HEK293 (cell line): ENCODE data around the gene ABCA2.

Experiments used
- CTCF ChIA-PET: fragments of 350-600 bp; formaldehyde crosslinking; extraction: SDS; loops from one replicate; lab custom pipeline; 2021; ENCODE audit warnings: antibody characterized with exemption; lab: Yijun Ruan, JAX
- POLR2A ChIA-PET: fragments of 300-600 bp; formaldehyde crosslinking; extraction: SDS; loops from one replicate; lab custom pipeline; 2020; ENCODE audit warnings: antibody characterized with exemption, inconsistent platforms; lab: Yijun Ruan, JAX
- H3K27ac ChIP-seq: fragments of 200-500 bp; sonication (Bioruptor generic); 2 replicates; pipeline ENCODE4 v1.5.1; 2014; ENCODE audit warnings: low read depth, low read length, control low read depth, inconsistent platforms; ENCODE audit errors: extremely low read depth
- H3K36me3 ChIP-seq, 2 experiments: fragments of 200-500 bp in 1 of 2; sonication (Bioruptor generic) in 1 of 2; 1 replicate in 1 of 2; 2 replicates in 1 of 2; pipeline ENCODE4 v1.5.1; 2014 to 2017; ENCODE audit warnings: inconsistent platforms in 2 of 2, low read length in 2 of 2; ENCODE audit not compliant: control insufficient read depth in 2 of 2, insufficient read depth in 1 of 2
- H3K4me1 ChIP-seq: fragments of 200-500 bp; sonication (Bioruptor generic); 2 replicates; pipeline ENCODE4 v1.5.1; 2014; ENCODE audit warnings: mild to moderate bottlenecking, low read length, inconsistent platforms; ENCODE audit not compliant: control insufficient read depth, insufficient read depth
- H3K4me3 ChIP-seq: 2 replicates; pipeline ENCODE4 v1.5.1; 2011; ENCODE audit warnings: low read depth, mild to moderate bottlenecking, control low read depth, low read length, moderate library complexity
- H3K9me3 ChIP-seq: fragments of 200-500 bp; sonication (Bioruptor generic); 2 replicates; pipeline ENCODE4 v1.5.1; 2014; ENCODE audit warnings: low read depth, low read length, inconsistent platforms; ENCODE audit not compliant: control insufficient read depth, insufficient read depth
- EGR2 ChIP-seq: fragments of 450-650 bp; formaldehyde crosslinking; IDR thresholded peaks from 2 replicates; pipeline ENCODE4 v1.5.1; 2016; ENCODE audit warnings: low read depth, missing biosample characterization, missing genetic modification characterization
- MZF1 ChIP-seq: fragments of 450-650 bp; formaldehyde crosslinking; IDR thresholded peaks from 2 replicates; pipeline ENCODE4 v1.5.1; 2017; ENCODE audit warnings: missing biosample characterization, missing genetic modification characterization, borderline replicate concordance
- PRDM4 ChIP-seq: fragments of 450-650 bp; formaldehyde crosslinking; IDR thresholded peaks from 2 replicates; pipeline ENCODE4 v1.5.1; 2017; ENCODE audit warnings: missing biosample characterization, missing genetic modification characterization
- SP3 ChIP-seq: fragments of 450-650 bp; formaldehyde crosslinking; IDR thresholded peaks from 2 replicates; pipeline ENCODE4 v1.5.1; 2016; ENCODE audit warnings: missing biosample characterization, missing genetic modification characterization
- ZBTB20 ChIP-seq: fragments of 450-650 bp; formaldehyde crosslinking; IDR thresholded peaks from 2 replicates; pipeline ENCODE4 v1.5.1; 2016; ENCODE audit warnings: missing biosample characterization, missing genetic modification characterization
- ZFHX2 ChIP-seq: fragments of 450-650 bp; formaldehyde crosslinking; conservative IDR thresholded peaks from 2 replicates; pipeline ENCODE4 v1.5.1; 2016; ENCODE audit warnings: missing biosample characterization, missing genetic modification characterization
- ZFP69B ChIP-seq: fragments of 450-650 bp; formaldehyde crosslinking; IDR thresholded peaks from 2 replicates; pipeline ENCODE4 v1.5.1; 2016; ENCODE audit warnings: missing biosample characterization, missing genetic modification characterization
- ZNF114 ChIP-seq: fragments of 450-650 bp; formaldehyde crosslinking; IDR thresholded peaks from 2 replicates; pipeline ENCODE4 v1.5.0; 2017; ENCODE audit warnings: missing biosample characterization, missing genetic modification characterization
- ZNF362 ChIP-seq: fragments of 450-650 bp; formaldehyde crosslinking; IDR thresholded peaks from 2 replicates; pipeline ENCODE4 v1.5.1; 2016; ENCODE audit warnings: missing biosample characterization, missing genetic modification characterization
- ZNF391 ChIP-seq: fragments of 450-650 bp; formaldehyde crosslinking; IDR thresholded peaks from 2 replicates; pipeline ENCODE4 v1.5.1; 2016; ENCODE audit warnings: low read depth, missing biosample characterization, missing genetic modification characterization, borderline replicate concordance
- ZNF416 ChIP-seq: fragments of 450-650 bp; formaldehyde crosslinking; IDR thresholded peaks from 2 replicates; pipeline ENCODE4 v1.5.1; 2016; ENCODE audit warnings: missing biosample characterization, missing genetic modification characterization
- ZNF600 ChIP-seq: fragments of 450-650 bp; formaldehyde crosslinking; IDR thresholded peaks from 2 replicates; pipeline ENCODE4 v1.5.1; 2016; ENCODE audit warnings: missing biosample characterization, missing genetic modification characterization
- ZNF692 ChIP-seq: fragments of 450-650 bp; formaldehyde crosslinking; IDR thresholded peaks from 2 replicates; pipeline ENCODE4 v1.5.1; 2016; ENCODE audit warnings: missing biosample characterization, missing genetic modification characterization
- ZNF785 ChIP-seq: fragments of 450-650 bp; formaldehyde crosslinking; IDR thresholded peaks from 2 replicates; pipeline ENCODE4 v1.5.1; 2016; ENCODE audit warnings: missing biosample characterization, missing genetic modification characterization
- ZNF837 ChIP-seq: fragments of 450-650 bp; formaldehyde crosslinking; IDR thresholded peaks from 2 replicates; pipeline ENCODE4 v1.5.1; 2016; ENCODE audit warnings: missing biosample characterization, missing genetic modification characterization
- ZSCAN4 ChIP-seq: fragments of 450-650 bp; formaldehyde crosslinking; IDR thresholded peaks from 2 replicates; pipeline ENCODE4 v1.5.1; 2017; ENCODE audit warnings: missing biosample characterization, missing genetic modification characterization

The ABCA2 gene

GRCh38 chr9:136963341-136963740 is 64.7 kb downstream of the ABCA2 start:
- TF ChIP-seq ZNF837 (tag by site-specific recombination), result no peak
- TF ChIP-seq ZFP69B, result 0 out of 2 replicates have a peak, but pooled peaks have one; percentile 0
- TF ChIP-seq ZNF391 (tag by site-specific recombination), result no peak
- TF ChIP-seq ZNF416, result no peak
- no peak for TF ChIP-seq SP3 (tag by site-specific recombination)
- TF ChIP-seq ZBTB20 (tag by site-specific recombination), result peak; percentile 52
- no peak for TF ChIP-seq ZNF114 (tag by site-specific recombination)
- Histone ChIP-seq H3K36me3 (no peaks in the 10 kb centered on the region), H3K4me1 (no peaks in the 10 kb centered on the region), H3K9me3 (no peaks in the 10 kb centered on the region), H3K27ac (no peak overlapping the region), H3K4me3 (no peak overlapping the region)
- CTCF ChIA-PET, result interaction anchor here (1.0 to 2.1 kb wide), 2 partner anchors 16 to 180 kb away, joined by 3 to 9 read pairs; no protein-coding TSS in a partner anchor
- POLR2A ChIA-PET, result no interaction called here

GRCh38 chr9:136962701-136963248 is 65.3 kb downstream of the ABCA2 start:
- Histone ChIP-seq H3K36me3 (no peaks in the 10 kb centered on the region), H3K27ac (no peak overlapping the region), H3K4me1 (no peaks in the 10 kb centered on the region), H3K4me3 (no peak overlapping the region), H3K9me3 (no peaks in the 10 kb centered on the region)
- ChIA-PET POLR2A (no interaction called here), CTCF (interaction anchor here (0.7 to 2.1 kb wide), 3 partner anchors 15 to 180 kb away, joined by 3 to 9 read pairs (median 3); no protein-coding TSS in a partner anchor)
- TF ChIP-seq MZF1 (tag by site-specific recombination), result no peak
- peak; percentile 48; the same call in 1 of the 2 replicates for TF ChIP-seq ZFP69B
- TF ChIP-seq EGR2 (tag by site-specific recombination), result 0 out of 2 replicates have a peak, but pooled peaks have one; percentile 9
- peak; percentile 94 for TF ChIP-seq ZSCAN4
- TF ChIP-seq ZFHX2, result 0 out of 2 replicates have a peak, but pooled peaks have one; percentile 7

GRCh38 chr9:136962163-136962562 is 65.9 kb downstream of the ABCA2 start:
- H3K9me3 ChIP-seq, result no peaks in the 10 kb centered on the region
- no peaks in the 10 kb centered on the region for H3K4me1 ChIP-seq
- H3K27ac ChIP-seq, result no peak overlapping the region
- H3K4me3 ChIP-seq, result no peak overlapping the region
- POLR2A ChIA-PET, result interaction anchor here (1.6 kb wide), 1 partner anchor 30 kb away, joined by 4 read pairs; the partner anchor contains the start of gene PAXX
- H3K36me3 ChIP-seq, result no peaks in the 10 kb centered on the region
- no peak for TF ChIP-seq PRDM4 (tag by site-specific recombination)
- TF ChIP-seq ZNF692 (tag by site-specific recombination), result no peak
- no peak for TF ChIP-seq ZNF785 (tag by site-specific recombination)
- no peak for TF ChIP-seq ZNF362 (tag by site-specific recombination)
- TF ChIP-seq ZNF600 (tag by site-specific recombination), result no peak
- CTCF ChIA-PET, result interaction anchor here (0.7 to 2.1 kb wide), 3 partner anchors 14 to 161 kb away, joined by 3 to 9 read pairs (median 4); no protein-coding TSS in a partner anchor
